SU-DHL-6 (cell line): ENCODE measurements around the gene HOXC10.

Experiments used
- H2AFZ ChIP-seq: fragments of 200-600 bp; sonication (generic); 2 replicates; pipeline ENCODE4 v1.6.1; 2014; ENCODE audit warnings: low read depth, mild to moderate bottlenecking, moderate library complexity, mixed read lengths, antibody characterized with exemption, low read length; ENCODE audit not compliant: severe bottlenecking
- H3F3A ChIP-seq: fragments of 200-600 bp; shearing (Covaris generic); 2 replicates; pipeline ENCODE4 v1.6.0; 2016; ENCODE audit warnings: antibody characterized with exemption, mild to moderate bottlenecking; ENCODE audit not compliant: insufficient read depth
- H3K27ac ChIP-seq: fragments of 200-600 bp; sonication (generic); 2 replicates; pipeline ENCODE4 v1.5.1; 2016; ENCODE audit warnings: low read depth, mild to moderate bottlenecking, low read length, moderate library complexity, mixed read lengths
- H3K27me3 ChIP-seq: fragments of 200-600 bp; sonication (generic), shearing (Covaris generic); 2 replicates; pipeline ENCODE4 v1.6.0; 2014; ENCODE audit warnings: mild to moderate bottlenecking, low read length
- H3K36me3 ChIP-seq: fragments of 200-600 bp; sonication (generic); 2 replicates; pipeline ENCODE4 v1.6.1; 2014; ENCODE audit warnings: mild to moderate bottlenecking, low read length, mixed read lengths
- H3K4me2 ChIP-seq: fragments of 300-600, 200-600 bp; shearing (Covaris generic), sonication (generic); 2 replicates; pipeline ENCODE4 v1.6.0; 2014; ENCODE audit warnings: low read length, low read depth, mild to moderate bottlenecking; ENCODE audit not compliant: poor library complexity, severe bottlenecking
- H3K4me3 ChIP-seq: fragments of 200-600 bp; sonication (generic); 2 replicates; pipeline ENCODE4 v1.5.1; 2014; ENCODE audit warnings: antibody characterized with exemption, low read length, mild to moderate bottlenecking, mixed read lengths; ENCODE audit not compliant: insufficient read depth, poor library complexity, severe bottlenecking
- H3K79me2 ChIP-seq: fragments of 200-600 bp; sonication (generic); 2 replicates; pipeline ENCODE4 v1.6.1; 2014; ENCODE audit warnings: mild to moderate bottlenecking, low read length, moderate library complexity; ENCODE audit not compliant: insufficient read depth
- H3K9ac ChIP-seq: fragments of 200-600 bp; sonication (generic); 2 replicates; pipeline ENCODE4 v1.7.0; 2014; ENCODE audit warnings: mild to moderate bottlenecking, low read length
- H3K9me2 ChIP-seq: fragments of 200-600 bp; sonication (generic); replicated peaks from 2 replicates; pipeline ENCODE4 v1.6.1; 2014; ENCODE audit warnings: low read length; ENCODE audit not compliant: insufficient read depth
- H3K9me3 ChIP-seq: fragments of 200-600 bp; sonication (generic); 2 replicates; pipeline ENCODE4 v1.6.1; 2014; ENCODE audit warnings: low read length, mixed read lengths; ENCODE audit not compliant: insufficient read depth
- H4K20me1 ChIP-seq: fragments of 200-600 bp; sonication (generic); 2 replicates; pipeline ENCODE4 v1.6.1; 2014; ENCODE audit warnings: low read depth, mild to moderate bottlenecking, antibody characterized with exemption, low read length, moderate library complexity, mixed read lengths
- CTCF ChIP-seq: fragments of 200-600 bp; sonication (generic); IDR thresholded peaks from one replicate; pipeline ENCODE4 v1.5.1; 2017; ENCODE audit warnings: antibody characterized with exemption, mild to moderate bottlenecking, low read length, moderate library complexity; ENCODE audit not compliant: insufficient read depth, poor library complexity, severe bottlenecking
- EZH2phosphoT487 ChIP-seq: fragments of 200-600 bp; sonication (generic), shearing (Covaris generic); conservative IDR thresholded peaks from 2 replicates; pipeline ENCODE4 v1.6.1; 2018; ENCODE audit warnings: mild to moderate bottlenecking, antibody characterized with exemption, low read length, moderate library complexity, mixed read lengths

The HOXC10 gene

GRCh38 chr12:54024581-54025305 lies 39.8 kb downstream of the HOXC10 start:
- Histone ChIP-seq H3K4me2 (no peak overlapping the region), H3K9ac (no peak overlapping the region), H3K9me3 (no peaks in the 10 kb centered on the region), H2AFZ (no peak overlapping the region), H3K9me2 (no peaks in the 10 kb centered on the region), H3K79me2 (no peaks in the 10 kb centered on the region), H3K27ac (no peak overlapping the region), H3K27me3 (no peaks in the 10 kb centered on the region), H3K4me3 (no peak overlapping the region), H3K36me3 (no peaks in the 10 kb centered on the region), H4K20me1 (no peaks in the 10 kb centered on the region), H3F3A (no peaks in the 10 kb centered on the region)
- no peak for TF ChIP-seq CTCF
- no peak for TF ChIP-seq EZH2phosphoT487

- TF ChIP-seq EZH2phosphoT487 (no peak), CTCF (no peak)
- Histone ChIP-seq H3K9ac (no peak overlapping the region), H3K4me3 (no peak overlapping the region), H3F3A (no peaks in the 10 kb centered on the region), H2AFZ (no peak overlapping the region), H3K27ac (no peak overlapping the region), H3K9me3 (no peaks in the 10 kb centered on the region), H3K4me2 (no peak overlapping the region), H3K9me2 (no peaks in the 10 kb centered on the region), H3K36me3 (no peaks in the 10 kb centered on the region), H4K20me1 (no peaks in the 10 kb centered on the region), H3K79me2 (no peaks in the 10 kb centered on the region), H3K27me3 (no peaks in the 10 kb centered on the region)
Measured at GRCh38 chr12:54025499-54026405, 40.8 kb downstream of the HOXC10 start.

- no peaks in the 10 kb centered on the region for H3K27me3 ChIP-seq
- no peak overlapping the region for H3K27ac ChIP-seq
- no peak for TF ChIP-seq CTCF
- H3K9me3 ChIP-seq, result no peaks in the 10 kb centered on the region
- no peaks in the 10 kb centered on the region for H3K36me3 ChIP-seq
- H2AFZ ChIP-seq, result no peak overlapping the region
- no peaks in the 10 kb centered on the region for H3K9me2 ChIP-seq
- no peaks in the 10 kb centered on the region for H4K20me1 ChIP-seq
- H3F3A ChIP-seq, result no peaks in the 10 kb centered on the region
- H3K4me3 ChIP-seq, result no peak overlapping the region
- no peak overlapping the region for H3K9ac ChIP-seq
- H3K79me2 ChIP-seq, result no peaks in the 10 kb centered on the region
- no peak overlapping the region for H3K4me2 ChIP-seq
Measured at GRCh38 chr12:54026640-54027441, 41.9 kb downstream of the HOXC10 start.
